HFF-Myc (cell line): ENCODE data around the gene MAN1C1.
A peak's percentile ranks its signal among the peaks of the same experiment; 100 is the strongest.

ENCODE experiments used
- DNase-seq: peaks from one replicate; pipeline ENCODE4 v3.0.0-alpha.2; 2011; ENCODE audit warnings: low read depth; ENCODE audit errors: extremely low read depth
- H3K4me3 ChIP-seq: replicated peaks from 2 replicates; pipeline ENCODE4 v1.5.1; 2011; ENCODE audit warnings: low read depth, mild to moderate bottlenecking, control low read depth, low read length
- CTCF ChIP-seq: IDR thresholded peaks from 2 replicates; pipeline ENCODE4 v1.5.1; 2012; ENCODE audit warnings: mild to moderate bottlenecking, low read depth, low read length, control low read depth; ENCODE audit errors: missing control alignments

MAN1C1 gene

DNA sequence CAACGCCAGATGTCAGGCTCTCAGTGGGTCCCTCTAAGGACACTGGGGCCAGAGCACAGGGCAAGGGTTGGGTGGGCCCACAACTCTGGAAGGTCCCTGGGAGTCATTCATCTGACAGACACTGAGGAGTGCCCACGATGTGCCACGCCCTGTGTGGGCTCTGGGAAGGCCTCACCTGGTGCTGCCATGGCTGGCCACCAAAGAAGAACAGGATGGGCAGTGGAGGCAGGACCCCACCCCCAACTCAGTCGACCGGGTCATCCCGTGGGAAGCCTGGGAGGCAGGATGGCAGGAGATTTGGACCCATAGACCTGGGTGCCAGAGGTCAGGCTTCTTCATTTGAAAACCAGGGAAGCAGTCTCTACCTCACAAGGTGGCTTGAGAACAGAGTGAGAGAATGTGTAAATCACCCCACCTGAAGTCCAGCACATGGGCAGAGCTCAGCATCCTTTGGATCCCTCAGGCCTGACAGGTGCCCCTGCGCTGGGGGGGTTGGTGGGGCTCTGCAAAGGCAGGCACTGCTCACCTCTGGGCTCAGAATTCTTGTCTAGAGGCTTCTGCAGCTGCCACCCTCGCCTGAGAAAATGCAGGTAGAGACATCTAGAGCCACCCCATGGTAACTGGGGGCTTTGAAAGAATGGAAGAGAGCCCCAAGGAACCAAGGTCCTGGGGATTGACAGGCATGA, 182.2 kb downstream of the MAN1C1 start:
- no peak for DNase-seq
- H3K4me3 ChIP-seq: no peak overlapping the region
- TF ChIP-seq CTCF: no peak

GRCh38 chr1:25799352-25799934, 182.9 kb downstream of the MAN1C1 start:
- peak overlapping the region; percentile 40 for H3K4me3 ChIP-seq
- no peak for TF ChIP-seq CTCF
- DNase-seq: no peak

GRCh38 chr1:25799935-25800702, 183.5 kb downstream of the MAN1C1 start, which contains the start of gene SELENON:
Gene SELENON, plus strand, starts transcription at chr1:25800193. Its CDS starts 38 bp downstream, at chr1:25800231.
- TF ChIP-seq CTCF: no peak

GRCh38 chr1:25800703-25801377, 184.2 kb downstream of the MAN1C1 start:
- peak overlapping the region; percentile 61 for H3K4me3 ChIP-seq
- TF ChIP-seq CTCF: no peak
- DNase-seq: no peak

More at GRCh38 chr1:25799935-25800702, 183.5 kb downstream of the MAN1C1 start, which contains the start of gene SELENON:
- DNase-seq: no peak
- H3K4me3 ChIP-seq: peak within 1 kb of the TSS; percentile 61

- H3K4me3 ChIP-seq: no peak overlapping the region
- no peak for TF ChIP-seq CTCF
- no peak for DNase-seq
Measured at GRCh38 chr1:25802915-25803314, 186.3 kb downstream of the MAN1C1 start.

DNA sequence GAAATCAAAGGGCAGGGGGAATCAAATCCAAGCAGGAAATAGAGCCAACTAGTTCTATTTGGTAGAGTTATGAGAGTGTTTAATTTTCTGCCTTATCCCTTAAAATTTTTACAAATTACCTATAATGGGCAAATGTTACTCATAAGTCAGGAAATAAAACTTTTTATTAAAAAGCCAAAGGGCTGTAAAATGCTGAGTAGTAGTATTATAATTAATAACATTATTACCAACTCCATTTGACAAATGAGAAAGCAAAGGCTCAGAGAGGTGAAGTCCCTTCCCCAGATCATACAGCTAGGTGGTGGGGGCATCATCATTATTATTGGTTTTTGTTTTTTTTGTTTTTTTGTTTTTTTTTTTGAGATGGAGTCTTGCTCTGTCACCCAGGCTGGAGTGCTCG, 186.8 kb downstream of the MAN1C1 start:
- no peak for DNase-seq
- no peak overlapping the region for H3K4me3 ChIP-seq
- TF ChIP-seq CTCF: no peak
